EH (cell line): ENCODE results near the gene GPRC6A.
"Not testable (repeated sequence)": the region's sequence is repeated elsewhere in the genome, so short reads cannot be mapped to it uniquely, and the experiment has no call there.

Experiments used
- DNase-seq: peaks from one replicate; pipeline ENCODE4 v3.0.0-alpha.2; 2015; ENCODE audit warnings: low read depth

Gene GPRC6A, protein sequence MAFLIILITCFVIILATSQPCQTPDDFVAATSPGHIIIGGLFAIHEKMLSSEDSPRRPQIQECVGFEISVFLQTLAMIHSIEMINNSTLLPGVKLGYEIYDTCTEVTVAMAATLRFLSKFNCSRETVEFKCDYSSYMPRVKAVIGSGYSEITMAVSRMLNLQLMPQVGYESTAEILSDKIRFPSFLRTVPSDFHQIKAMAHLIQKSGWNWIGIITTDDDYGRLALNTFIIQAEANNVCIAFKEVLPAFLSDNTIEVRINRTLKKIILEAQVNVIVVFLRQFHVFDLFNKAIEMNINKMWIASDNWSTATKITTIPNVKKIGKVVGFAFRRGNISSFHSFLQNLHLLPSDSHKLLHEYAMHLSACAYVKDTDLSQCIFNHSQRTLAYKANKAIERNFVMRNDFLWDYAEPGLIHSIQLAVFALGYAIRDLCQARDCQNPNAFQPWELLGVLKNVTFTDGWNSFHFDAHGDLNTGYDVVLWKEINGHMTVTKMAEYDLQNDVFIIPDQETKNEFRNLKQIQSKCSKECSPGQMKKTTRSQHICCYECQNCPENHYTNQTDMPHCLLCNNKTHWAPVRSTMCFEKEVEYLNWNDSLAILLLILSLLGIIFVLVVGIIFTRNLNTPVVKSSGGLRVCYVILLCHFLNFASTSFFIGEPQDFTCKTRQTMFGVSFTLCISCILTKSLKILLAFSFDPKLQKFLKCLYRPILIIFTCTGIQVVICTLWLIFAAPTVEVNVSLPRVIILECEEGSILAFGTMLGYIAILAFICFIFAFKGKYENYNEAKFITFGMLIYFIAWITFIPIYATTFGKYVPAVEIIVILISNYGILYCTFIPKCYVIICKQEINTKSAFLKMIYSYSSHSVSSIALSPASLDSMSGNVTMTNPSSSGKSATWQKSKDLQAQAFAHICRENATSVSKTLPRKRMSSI

DNA sequence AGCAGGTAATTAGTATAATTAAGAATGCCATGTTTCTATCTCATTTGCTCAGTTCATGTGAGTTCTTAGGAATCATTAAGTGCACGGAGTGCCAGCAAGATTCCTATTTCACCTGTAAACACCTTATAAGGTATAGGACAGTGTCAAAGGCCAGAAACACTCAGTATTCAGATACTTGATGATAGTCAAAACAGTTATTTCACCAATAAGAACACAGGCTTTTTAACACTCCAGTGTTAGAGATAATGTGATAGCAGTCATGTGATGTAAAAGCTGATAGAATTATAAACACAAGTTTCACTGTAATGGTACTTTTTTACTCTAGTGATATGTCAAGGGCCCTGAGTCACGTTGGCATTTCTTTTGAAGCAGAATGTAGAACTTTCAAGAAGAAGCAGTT lies at the start of gene GPRC6A:
GPRC6A (minus strand) TSS at position 101 of the 400 bp plus-strand sequence; CDS start at position 31, 70 bp downstream.
- no peak for DNase-seq

DNA sequence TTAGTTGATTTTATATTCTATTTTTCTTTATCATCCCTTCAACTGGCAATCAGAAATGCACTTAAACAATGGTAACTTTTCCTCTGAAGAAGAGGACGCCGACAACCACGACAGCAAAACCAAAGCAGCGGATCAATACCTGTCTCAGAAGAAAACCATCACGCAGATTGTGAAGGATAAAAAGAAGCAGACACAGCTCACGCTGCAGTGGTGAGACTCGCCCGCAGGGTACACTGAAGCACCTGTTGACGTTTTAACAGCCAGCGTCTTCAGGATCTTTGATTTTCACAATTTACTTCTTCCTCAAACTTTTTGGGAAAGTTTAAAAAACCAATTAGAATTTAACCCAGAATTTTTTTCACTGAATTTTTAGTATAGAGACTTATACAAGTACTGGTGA lies 48.9 kb upstream of the GPRC6A start:
- no peak for DNase-seq

DNA sequence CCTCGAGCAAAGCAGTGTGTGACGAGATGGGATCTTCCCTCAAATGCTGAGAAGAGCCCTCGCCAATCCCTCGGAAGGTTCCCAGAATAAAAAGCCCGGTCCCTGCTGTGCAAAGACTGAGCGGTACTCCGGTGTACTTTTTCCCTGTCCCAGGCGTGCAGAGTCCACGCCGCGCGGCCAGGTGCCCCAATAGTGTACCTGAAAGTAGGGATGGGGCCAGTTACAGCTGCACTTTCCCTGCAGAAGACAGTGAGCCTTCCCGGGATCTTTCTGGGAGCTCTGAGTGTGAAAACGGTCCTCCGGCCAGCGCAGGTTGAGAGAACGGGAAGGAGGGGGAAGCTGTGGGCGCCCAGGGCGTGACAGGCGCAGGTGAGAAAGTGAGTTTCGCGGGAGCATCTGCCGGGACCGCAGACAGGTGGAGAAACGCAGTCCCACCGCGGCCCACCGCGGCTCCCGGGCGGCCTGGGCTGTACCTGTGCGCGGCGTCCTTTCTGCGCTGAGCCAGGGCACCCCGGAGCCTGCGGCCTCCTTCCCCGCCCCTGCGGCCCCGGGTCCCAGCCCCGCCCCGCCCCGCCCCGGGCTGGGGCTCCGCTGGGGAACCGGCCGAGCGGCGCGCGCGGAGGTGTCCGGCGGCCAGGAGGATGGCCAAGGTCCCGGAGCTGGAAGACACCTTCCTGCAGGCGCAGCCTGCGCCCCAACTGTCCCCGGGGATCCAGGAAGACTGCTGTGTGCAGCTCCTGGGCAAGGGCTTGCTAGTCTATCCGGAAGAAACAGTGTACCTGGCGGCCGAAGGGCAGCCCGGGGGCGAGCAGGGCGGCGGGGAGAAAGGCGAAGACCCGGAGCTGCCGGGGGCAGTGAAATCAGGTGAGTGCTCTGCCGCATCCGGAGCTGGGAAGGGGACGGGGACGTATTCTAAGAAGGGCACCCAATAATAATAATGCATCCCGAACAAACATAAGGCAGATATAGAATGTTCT lies 48.0 kb upstream of the GPRC6A start, which contains the start of gene RFX6:
RFX6 (plus strand) TSS at position 608 of the 977 bp plus-strand sequence; CDS start at position 642, 34 bp downstream.
- DNase-seq = no peak

DNA sequence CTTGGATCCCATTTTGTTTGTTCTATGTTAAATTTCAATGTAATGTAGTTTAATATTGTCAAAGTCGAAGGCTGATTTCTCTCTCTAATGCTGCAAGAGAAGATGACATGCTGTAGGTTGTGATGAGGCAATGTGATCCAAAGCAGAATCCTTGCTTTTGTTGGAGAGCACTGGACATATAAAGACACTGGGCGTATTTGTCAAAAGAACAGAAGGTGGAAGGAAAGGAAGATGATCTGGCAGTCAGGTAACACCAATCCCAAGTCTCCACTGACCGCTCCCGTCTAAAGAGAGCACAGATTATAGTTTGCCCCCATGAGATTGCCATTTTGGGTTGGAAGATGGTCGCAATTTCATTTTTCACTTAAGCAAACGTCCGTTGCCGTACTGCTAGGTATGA lies 47.2 kb upstream of the GPRC6A start:
- no peak for DNase-seq

DNA sequence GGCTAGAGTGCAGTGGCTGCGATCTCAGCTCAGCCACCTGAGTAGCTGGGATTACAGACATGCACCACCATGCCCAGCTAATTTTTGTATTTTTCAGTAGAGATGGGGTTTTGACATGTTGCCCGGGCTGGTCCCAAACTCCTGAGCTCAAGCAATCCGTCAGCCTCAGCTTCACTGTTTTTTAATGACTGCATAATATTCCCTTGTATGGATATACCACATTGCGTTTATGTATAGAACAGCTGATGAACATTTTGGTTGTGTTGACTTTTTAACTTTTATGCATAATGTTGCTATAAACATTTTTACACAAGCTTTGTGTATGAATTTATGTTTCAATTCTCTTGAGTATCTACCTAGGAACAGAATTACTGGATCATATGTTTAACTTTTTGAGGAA lies 43.9 kb upstream of the GPRC6A start:
- no peak for DNase-seq

DNA sequence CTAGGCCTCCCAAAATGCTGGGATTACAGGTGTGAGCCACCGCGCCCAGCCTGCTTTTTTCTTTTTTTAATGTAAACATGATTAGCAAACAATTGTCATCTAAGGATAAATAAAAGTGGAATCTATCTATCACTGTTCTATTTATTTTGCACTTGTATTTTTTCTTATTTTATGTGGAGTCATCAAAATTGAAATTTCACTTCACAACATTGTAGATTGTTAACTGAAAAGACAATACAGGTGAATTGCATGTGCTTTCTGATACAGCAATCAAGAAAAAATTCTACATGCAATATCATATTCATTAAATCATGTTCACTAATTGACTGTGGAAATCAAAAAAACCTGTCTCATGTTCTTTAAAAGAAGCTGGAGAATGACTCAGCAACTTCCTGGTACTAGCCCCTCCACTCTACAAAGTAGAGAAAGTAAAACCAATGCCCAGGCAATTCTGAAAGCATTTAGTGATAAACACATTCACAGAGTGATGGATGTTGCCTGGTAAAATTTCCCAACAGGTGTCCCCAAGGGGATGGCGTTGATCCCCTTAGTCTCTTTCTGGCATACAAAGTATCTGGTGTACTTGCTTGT lies 37.5 kb upstream of the GPRC6A start:
- peak; percentile 3 for DNase-seq

DNA sequence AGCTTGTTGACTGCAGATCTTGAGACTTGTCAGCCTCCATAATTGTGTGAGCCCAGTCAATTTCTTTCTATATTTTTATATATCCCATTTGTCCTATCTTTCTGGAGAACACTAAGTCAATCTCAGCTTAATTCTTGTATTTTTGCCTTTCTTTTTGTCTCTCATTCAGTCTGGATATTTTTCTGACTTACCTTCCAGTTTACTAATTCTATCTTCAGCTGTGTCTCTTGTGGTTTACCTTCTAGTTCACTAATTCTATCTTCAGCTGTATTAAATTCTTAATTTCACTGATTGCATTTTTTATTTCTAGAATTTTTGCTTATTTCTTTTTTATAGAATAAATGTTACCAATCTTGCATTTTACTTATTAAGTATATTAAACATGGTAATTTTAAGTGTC lies 30.4 kb upstream of the GPRC6A start:
- no peak for DNase-seq

DNA sequence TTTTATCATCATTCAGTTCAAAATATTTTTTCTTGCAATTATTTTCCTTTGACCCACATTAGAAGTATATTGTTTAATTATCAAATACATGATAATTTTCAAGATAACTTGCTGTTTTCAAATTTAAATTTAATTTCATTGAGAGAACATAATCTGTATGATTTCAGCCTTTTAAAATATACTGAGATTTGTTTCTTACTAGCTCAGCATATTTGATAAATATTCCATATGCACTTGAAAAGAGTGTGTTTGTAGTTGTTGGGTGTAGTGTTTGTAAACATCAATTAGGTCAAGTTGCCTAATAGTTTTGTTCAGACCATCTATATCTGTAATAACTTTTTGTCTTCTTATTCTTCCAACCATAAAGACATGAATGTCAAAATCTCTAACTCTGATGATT lies 29.2 kb upstream of the GPRC6A start:
- DNase-seq = no peak

DNA sequence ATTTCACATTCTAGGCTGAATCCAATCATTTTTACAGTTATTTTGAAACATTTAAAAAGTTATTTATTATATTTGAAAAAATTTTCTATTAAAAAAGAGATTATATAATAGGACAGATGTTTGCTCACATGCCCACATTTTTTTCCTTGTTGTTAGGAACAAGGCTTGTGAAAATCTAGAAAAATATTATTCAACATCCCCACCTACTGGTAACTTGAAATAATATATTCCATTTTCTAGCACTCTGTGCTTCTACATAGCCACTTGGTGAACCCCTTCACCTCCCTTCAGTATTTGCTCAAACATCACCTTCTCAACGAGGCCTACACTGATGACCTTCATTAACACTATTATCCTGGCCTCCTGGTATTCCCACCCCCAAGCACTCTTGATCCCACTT lies 18.3 kb upstream of the GPRC6A start:
- peak; percentile 39 for DNase-seq

DNA sequence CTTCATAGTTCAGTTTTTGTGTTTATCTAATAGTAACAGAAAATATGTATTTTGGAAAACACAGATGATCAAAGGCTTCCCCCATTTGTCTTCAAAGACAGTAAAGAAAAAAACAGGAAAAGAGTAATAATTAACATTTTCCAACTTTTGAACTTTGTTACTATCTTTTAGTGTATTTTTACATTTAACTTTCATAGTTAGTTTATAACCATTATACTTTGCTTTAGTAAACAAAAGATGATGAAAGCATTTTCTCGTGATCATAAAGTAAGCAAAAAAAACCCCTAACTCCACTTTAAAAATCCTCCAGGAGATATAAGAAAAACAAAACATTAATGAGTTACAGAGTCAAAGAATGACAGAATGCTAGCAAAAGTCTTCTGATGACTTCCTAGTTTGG lies 13.6 kb upstream of the GPRC6A start:
- no peak for DNase-seq

DNA sequence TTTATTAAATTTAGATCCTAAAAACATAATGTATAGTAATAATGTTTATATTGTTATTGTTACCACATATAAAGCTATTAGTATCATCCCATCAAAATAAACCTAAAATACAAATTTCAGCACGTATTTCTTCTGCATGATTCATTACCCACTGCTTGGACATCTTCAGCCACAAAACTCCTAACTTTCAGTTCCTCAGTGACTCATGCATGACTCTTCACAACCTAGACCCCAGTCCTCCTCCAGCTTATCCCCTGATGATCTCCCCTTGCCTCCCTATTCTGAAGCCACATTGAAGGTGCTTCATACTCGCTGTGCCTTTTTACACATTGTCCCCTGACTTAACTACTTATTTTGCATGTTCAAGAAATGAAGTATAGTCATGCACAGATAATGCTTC lies 11.2 kb upstream of the GPRC6A start:
- DNase-seq = peak; percentile 44

DNA sequence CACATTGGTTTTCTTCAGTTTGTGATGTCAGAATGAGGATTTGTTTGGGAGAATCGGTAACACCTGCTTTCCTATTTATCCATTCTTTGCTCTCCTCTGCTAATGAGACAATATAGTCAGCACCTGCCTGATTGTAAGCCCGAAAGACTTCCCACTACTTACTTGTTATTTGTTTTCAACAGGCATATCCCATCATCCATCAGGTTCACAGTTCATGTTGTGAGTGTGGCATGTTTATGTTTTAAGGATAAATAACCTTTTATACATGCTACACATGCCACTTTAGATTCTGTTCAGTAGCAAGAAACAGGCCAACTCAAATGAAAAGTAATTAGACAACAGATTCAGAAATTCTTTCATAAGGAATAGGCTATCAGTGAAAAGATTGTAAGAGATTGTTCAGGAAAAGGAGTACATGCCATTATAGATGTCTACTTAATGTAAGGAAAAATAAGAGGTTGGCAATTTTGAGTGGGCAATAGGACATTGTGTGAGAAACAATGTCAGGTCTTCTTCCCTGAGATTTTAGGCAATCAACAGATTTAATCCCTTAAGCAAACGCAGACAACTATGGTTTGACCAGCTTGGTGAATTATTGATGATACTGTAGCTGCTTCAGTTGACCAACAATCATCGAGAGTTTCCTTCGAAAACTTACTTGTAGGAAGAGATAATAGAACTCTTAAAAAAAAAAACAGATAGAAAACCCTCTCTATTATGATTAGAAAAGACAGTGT lies 7.9 kb upstream of the GPRC6A start:
- DNase-seq = no peak

DNA sequence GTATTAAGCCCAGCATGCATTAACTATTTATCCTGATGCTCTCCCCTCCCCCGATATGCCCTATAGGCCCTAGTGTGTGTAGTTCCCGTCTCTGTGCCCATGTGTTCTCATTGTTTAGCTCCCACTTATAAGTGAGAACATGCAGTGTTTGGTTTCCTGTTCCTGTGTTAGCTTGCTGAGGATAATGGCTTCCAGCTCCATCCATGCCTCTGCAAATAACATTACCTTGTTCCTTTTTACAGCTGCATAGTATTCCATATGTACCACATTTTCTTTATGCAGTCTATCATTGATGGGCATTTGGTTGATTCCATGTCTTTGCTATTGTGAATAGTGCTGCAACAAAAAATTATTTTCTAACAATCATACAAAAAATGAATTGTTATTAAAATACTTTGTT lies 5.6 kb upstream of the GPRC6A start:
- DNase-seq = not testable (repeated sequence)

DNA sequence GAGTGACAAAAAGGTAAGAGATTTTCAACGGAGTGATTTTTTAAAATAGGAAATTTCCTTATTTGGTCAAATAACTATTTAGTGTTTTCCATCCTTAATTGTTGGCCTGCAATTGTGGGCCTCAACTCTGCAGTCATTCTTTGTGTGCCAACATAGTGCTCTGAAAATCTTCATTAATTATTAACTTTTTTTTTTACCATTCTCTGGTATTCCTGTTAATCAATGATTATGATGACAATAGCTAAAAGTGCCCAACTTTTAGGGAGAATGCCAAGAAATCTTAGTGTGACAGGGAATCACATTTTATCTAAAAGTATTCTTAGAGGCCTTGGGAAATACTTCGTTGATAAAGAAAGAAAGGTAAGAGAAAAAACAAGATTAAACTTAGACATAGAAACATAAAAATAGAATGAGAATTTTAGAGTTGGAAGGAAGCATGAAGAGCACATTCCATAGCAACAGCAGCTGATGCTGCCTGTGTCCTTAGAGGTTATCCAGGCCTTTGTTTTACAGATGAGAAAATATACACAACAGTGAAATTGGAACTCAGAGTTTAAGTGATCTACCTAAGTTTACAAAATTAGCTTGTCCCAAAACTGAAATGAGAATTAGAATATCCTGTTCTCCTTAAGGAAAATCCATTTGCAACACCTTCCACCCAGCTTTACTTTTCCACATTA lies 1.2 kb downstream of the GPRC6A start:
- DNase-seq = no peak

DNA sequence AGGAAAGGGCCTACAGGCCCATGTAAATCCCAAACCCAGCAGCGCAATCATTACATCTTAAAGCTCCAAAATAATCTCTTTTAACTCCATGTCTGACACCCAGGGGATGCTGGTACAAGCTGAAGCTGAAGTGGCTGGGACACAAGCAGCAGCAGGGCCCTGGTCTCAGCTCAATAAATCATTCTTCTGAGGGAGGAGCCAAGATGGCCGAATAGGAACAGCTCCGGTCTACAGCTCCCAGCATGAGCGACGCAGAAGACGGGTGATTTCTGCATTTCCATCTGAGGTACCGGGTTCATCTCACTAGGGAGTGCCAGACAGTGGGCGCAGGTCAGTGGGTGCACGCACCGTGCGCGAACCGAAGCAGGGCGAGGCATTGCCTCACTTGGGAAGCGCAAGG lies 12.5 kb downstream of the GPRC6A start:
- not testable (repeated sequence) for DNase-seq

DNA sequence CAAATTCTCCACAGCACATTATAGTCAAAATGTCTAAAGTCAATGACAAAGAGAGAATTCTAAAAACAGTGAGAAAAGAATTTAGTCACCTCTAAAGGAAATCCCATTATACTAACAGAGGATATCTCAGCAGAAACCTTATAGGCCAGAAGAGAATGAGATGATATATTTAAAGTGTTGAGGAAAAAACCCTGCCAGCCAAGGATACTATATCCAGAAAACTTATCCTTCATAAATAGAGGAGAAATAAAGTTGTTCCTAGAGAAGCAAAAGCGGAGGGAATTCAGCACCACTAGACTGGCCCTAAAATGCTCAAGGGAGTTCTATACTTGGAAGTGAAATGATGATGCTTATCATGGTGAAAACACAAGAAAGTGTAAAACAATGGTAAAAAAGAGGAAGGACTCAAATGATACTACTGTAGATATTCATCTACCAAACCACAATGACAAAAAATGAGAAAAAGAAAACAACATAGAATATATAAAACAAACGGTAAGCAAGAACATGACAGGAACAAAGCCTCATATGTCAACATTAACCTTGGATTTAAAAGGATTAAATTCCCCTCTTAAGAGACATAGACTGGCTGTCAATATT lies 16.7 kb downstream of the GPRC6A start:
- no peak for DNase-seq

DNA sequence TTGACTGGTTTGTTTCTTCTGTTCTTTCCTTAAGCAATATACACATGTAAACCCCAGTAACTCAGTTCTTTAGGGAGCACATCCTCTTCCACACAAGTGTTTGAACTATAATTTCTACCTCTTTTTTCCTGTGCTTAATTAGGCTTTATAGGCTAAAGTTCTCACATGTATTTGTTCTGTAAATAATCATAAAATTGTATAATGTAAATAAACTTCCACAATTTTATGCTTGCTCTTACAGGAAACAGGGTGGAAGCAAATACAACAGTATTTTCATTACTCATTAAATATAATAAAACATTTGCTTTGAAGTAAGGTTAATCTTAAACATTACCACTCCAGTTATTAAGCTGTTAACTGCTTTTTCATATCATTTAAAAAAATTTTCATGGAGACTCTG lies 26.9 kb downstream of the GPRC6A start:
- DNase-seq = no peak

DNA sequence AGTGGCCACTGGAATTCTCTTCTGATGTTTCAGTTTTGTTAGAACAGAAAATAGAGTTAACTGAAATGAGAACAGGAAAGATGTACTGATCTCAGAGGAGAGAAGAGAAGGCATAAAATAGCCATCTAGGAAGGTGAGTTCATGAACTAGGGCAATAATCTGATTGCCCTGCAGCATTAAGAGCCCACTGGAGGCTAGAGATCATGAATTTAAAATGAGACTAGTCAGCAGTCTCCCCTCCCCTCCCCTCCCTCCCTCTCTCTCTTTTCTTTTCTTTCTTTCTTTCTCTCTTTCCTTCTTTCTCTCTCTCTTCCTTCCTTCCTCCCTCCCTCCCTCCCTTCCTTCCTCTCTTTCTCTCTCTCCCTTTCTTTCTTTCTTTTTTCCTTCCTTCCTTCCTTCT lies 28.9 kb downstream of the GPRC6A start:
- DNase-seq = no peak

DNA sequence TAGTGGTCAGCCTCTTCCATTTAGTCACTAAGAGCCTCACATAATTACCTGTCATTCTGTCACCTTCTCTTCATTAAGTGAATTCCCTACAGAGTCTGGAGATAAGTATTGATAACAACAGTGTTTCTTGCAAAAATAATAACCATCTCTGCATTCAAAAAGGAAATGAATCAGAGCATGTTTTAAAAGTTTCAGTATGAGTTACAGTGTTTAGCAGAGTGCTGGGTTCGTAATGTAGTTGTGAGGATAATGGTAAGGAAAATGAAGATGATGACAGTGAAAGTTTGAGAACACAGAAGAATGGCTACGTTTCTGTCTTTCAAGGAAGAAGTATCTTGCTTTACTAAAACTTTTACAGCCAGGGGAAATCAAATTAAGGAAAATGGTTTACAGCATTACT lies 31.3 kb downstream of the GPRC6A start:
- DNase-seq = no peak

DNA sequence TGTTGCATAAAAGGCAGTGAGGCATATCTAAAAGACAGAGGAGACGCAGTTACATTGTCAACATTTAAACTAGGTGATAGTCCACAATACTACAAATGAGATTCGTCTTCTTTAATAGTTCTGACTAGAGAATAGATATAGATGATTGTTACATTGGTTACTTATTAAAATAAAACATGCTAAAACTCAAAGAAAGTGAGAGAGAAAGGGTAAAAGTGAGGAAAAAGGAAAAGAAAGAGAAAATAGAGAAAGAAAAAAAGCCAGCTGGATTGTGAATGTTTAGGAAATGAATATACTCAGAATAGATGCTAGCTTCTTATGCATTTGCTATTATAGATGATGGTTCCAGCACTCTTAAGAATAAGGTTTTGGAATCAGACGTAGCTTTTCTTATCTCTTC lies 35.7 kb downstream of the GPRC6A start:
- no peak for DNase-seq
